HG03521 (cell line): ENCODE measurements around the gene ADRA1B.
"Not testable (repeated sequence)": the region's sequence is repeated elsewhere in the genome, so short reads cannot be mapped to it uniquely, and the experiment has no call there.

Experiments
- ATAC-seq: cut with Tn5 transposase; IDR thresholded peaks from one replicate; pipeline ENCODE4 v1.9.1; 2021; ENCODE audit warnings: mild to moderate bottlenecking, moderate library complexity; ENCODE audit not compliant: unreplicated experiment

The ADRA1B gene

DNA sequence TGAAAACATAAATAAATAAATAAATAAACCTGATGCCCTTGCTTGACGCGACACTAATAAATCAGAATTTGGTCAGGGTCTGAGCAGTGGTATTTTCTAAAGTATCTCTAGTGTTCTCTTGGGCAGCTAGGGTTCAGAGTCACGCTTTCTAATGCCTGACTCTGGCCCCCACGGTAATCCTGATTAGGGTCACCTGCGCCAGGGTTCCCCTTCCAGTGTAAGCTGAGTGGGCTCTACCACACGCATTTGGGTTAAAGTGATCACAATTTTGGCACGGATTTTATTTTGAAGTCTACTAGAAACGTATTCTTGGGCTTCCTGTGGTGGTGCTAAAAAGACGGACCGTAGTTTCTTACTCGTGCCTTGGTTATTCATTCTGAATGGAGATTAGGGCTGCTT is 93.3 kb downstream of the ADRA1B start:
- ATAC-seq = no peak

- no peak for ATAC-seq
Measured at GRCh38 chr5:160011471-160011870, 95.2 kb downstream of the ADRA1B start.

- ATAC-seq = not testable (repeated sequence)
Measured at GRCh38 chr5:160014197-160014596, 97.9 kb downstream of the ADRA1B start.

DNA sequence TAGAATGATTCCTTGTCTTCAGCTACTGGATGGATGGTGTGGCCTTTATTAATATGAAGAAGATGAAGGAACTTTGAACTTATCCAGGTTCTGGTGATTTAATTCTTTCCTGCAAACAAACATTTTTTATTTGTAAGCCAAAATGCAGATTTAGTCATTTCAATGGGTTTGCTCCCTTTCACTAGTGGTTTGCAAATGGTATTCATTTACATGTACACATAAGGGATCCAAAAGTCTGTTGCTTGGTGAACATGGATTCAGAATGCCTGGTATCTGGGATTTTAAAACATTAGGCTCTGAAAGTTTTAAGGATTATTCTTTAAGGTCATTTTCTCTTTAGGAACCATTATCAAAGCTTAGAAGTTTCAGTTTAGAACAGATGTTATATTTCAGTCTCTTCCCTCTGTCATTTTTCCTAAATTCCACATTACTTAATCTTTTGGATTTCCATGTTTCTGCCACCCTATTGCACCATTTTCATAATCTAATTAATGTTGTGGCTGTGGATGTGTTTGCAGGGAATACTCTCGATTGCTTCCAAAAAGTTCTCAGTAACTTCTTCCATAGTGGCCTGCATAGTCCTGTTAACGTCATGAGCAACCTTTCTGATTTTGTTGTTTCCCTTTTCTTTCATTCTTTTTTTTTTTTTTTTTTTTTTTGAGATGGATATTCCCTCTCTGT is 102.8 kb downstream of the ADRA1B start:
- ATAC-seq = no peak

GRCh38 chr5:160020266-160020770 is 104.0 kb downstream of the ADRA1B start:
- no peak for ATAC-seq

- no peak for ATAC-seq
Measured at GRCh38 chr5:160020964-160021363, 104.7 kb downstream of the ADRA1B start.

DNA sequence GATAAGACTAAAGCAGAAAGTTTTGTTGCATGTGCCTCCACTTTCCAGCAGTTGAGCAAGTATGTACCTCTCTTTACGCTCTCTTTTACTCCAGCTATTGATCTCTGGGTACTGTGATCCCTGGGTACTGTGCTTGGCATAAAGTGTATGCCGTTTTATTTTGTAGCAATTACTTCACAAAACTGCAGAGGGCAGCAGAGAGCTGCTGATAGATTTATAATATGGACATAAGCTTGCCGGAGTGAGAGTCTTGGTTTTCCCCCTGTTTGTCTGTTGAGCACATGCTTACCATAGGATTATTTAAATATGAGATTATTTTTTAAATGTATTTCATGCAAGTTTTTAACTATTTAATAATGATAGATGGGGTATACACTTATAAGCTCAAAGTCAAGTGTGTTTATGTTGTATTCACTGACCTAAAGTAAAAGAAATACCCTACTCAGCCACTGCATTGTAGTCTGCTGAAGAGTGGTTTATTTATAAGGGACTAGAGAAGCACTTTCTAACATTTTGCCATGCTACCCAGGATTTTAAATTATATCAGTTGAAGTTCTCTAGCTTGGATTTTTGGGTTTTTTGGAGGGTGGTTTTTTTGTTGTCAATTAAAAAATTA is 105.7 kb downstream of the ADRA1B start:
- ATAC-seq = peak; percentile 76
